OCI-LY3 (cell line): ENCODE measurements around the gene MAMLD1.

Experiments used
- H2AFZ ChIP-seq: fragments of 200-600, 300-600 bp; shearing (Covaris generic); 2 replicates; pipeline ENCODE4 v1.6.0; 2014; ENCODE audit warnings: antibody characterized with exemption, low read depth, low read length
- H3K27ac ChIP-seq: fragments of 200-600, 300-600 bp; sonication (generic); 2 replicates; pipeline ENCODE4 v1.5.1; 2014; ENCODE audit warnings: mild to moderate bottlenecking, low read length, moderate library complexity, mixed read lengths
- H3K27me3 ChIP-seq: fragments of 200-600, 300-600 bp; sonication (generic); 2 replicates; pipeline ENCODE4 v1.6.1; 2014; ENCODE audit warnings: low read depth, low read length, mixed read lengths
- H3K36me3 ChIP-seq: fragments of 200-600, 300-600 bp; sonication (generic); replicated peaks from 2 replicates; pipeline ENCODE3; 2014; ENCODE audit warnings: low read depth, low read length, mixed read lengths
- H3K4me1 ChIP-seq: fragments of 300-600, 200-600 bp; sonication (generic); 2 replicates; pipeline ENCODE4 v1.6.1; 2014; ENCODE audit warnings: low read length, mixed read lengths
- H3K4me2 ChIP-seq: fragments of 200-600, 300-600 bp; sonication (generic); 2 replicates; pipeline ENCODE4 v1.6.1; 2014; ENCODE audit warnings: low read length, mixed read lengths
- H3K4me3 ChIP-seq: fragments of 300-600, 200-600 bp; sonication (generic); 2 replicates; pipeline ENCODE4 v1.5.1; 2014; ENCODE audit warnings: antibody characterized with exemption, mild to moderate bottlenecking, low read length, moderate library complexity
- H3K79me2 ChIP-seq: fragments of 300-600, 200-600 bp; shearing (Covaris generic); 2 replicates; pipeline ENCODE4 v1.6.1; 2014; ENCODE audit warnings: mild to moderate bottlenecking, low read length, mixed read lengths
- H3K9ac ChIP-seq: fragments of 300-600, 200-600 bp; shearing (Covaris generic); 2 replicates; pipeline ENCODE4 v1.6.0; 2014; ENCODE audit warnings: mild to moderate bottlenecking, low read length, moderate library complexity
- H3K9me3 ChIP-seq: fragments of 200-600, 300-600 bp; shearing (Covaris generic); 2 replicates; pipeline ENCODE4 v1.6.1; 2014; ENCODE audit warnings: low read length, mixed read lengths; ENCODE audit not compliant: insufficient read depth
- H4K20me1 ChIP-seq: fragments of 200-600, 300-600 bp; sonication (generic); 2 replicates; pipeline ENCODE4 v1.6.1; 2016; ENCODE audit warnings: low read length, mixed read lengths; ENCODE audit not compliant: insufficient read depth
- EZH2phosphoT487 ChIP-seq: fragments of 200-600 bp; shearing (Covaris generic); IDR thresholded peaks from 2 replicates; pipeline ENCODE4 v1.6.1; 2018; ENCODE audit warnings: antibody characterized with exemption, mixed run types, low read depth
- TF ChIP-seq, protein P1 (sequence below): fragments of 200-600, 300-600 bp; sonication (generic); IDR thresholded peaks from 2 replicates; pipeline ENCODE4 v1.5.1; 2014; ENCODE audit warnings: antibody characterized with exemption, low read length, low read depth

MAMLD1 gene

GRCh38 chrX:150502091-150502490 lies 139.0 kb downstream of the MAMLD1 start:
- Histone ChIP-seq H3K4me1 (peaks cover 14% of the 10 kb centered on the region), H3K27me3 (no peaks in the 10 kb centered on the region), H3K9me3 (no peaks in the 10 kb centered on the region), H2AFZ (no peak overlapping the region), H3K79me2 (no peaks in the 10 kb centered on the region), H3K36me3 (no peaks in the 10 kb centered on the region), H3K9ac (no peak overlapping the region), H3K27ac (no peak overlapping the region), H3K4me2 (no peak overlapping the region), H4K20me1 (no peaks in the 10 kb centered on the region), H3K4me3 (no peak overlapping the region)
- TF ChIP-seq, protein P1, sequence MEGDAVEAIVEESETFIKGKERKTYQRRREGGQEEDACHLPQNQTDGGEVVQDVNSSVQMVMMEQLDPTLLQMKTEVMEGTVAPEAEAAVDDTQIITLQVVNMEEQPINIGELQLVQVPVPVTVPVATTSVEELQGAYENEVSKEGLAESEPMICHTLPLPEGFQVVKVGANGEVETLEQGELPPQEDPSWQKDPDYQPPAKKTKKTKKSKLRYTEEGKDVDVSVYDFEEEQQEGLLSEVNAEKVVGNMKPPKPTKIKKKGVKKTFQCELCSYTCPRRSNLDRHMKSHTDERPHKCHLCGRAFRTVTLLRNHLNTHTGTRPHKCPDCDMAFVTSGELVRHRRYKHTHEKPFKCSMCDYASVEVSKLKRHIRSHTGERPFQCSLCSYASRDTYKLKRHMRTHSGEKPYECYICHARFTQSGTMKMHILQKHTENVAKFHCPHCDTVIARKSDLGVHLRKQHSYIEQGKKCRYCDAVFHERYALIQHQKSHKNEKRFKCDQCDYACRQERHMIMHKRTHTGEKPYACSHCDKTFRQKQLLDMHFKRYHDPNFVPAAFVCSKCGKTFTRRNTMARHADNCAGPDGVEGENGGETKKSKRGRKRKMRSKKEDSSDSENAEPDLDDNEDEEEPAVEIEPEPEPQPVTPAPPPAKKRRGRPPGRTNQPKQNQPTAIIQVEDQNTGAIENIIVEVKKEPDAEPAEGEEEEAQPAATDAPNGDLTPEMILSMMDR, result no peak
- no peak for TF ChIP-seq EZH2phosphoT487

GRCh38 chrX:150502979-150503897 lies 140.1 kb downstream of the MAMLD1 start:
- no peaks in the 10 kb centered on the region for H3K36me3 ChIP-seq

DNA sequence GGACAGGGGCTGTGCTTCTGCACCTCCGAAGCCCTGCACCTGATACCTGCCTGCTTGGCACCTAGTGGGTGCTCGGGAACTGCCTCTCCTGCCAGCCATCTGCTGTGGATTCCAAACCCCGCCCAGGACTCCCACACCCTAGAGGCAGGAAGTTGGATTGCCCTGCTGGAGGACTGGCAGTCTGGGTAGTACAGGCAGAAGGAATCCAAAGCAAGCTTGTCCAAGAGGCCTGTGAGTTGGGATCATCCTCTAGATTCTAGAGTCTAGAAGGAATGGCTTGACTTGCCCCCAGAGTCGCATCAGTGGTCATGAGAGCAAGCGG lies 140.7 kb downstream of the MAMLD1 start:
- TF ChIP-seq, protein P1, result no peak
- TF ChIP-seq EZH2phosphoT487, result no peak
- no peaks in the 10 kb centered on the region for H3K27me3 ChIP-seq
- no peaks in the 10 kb centered on the region for H3K36me3 ChIP-seq
- no peaks in the 10 kb centered on the region for H3K79me2 ChIP-seq
- no peak overlapping the region for H2AFZ ChIP-seq
- no peak overlapping the region for H3K4me3 ChIP-seq
- H3K27ac ChIP-seq, result no peak overlapping the region
- no peak overlapping the region for H3K9ac ChIP-seq
- peaks cover 12% of the 10 kb centered on the region for H3K4me1 ChIP-seq
- no peaks in the 10 kb centered on the region for H3K9me3 ChIP-seq
- H4K20me1 ChIP-seq, result no peaks in the 10 kb centered on the region
- H3K4me2 ChIP-seq, result no peak overlapping the region

More at GRCh38 chrX:150502979-150503897, 140.1 kb downstream of the MAMLD1 start:
- Histone ChIP-seq H3K4me2 (no peak overlapping the region), H2AFZ (no peak overlapping the region), H3K79me2 (no peaks in the 10 kb centered on the region), H3K4me3 (no peak overlapping the region), H3K4me1 (peaks cover 14% of the 10 kb centered on the region), H4K20me1 (no peaks in the 10 kb centered on the region), H3K9ac (no peak overlapping the region), H3K27ac (no peak overlapping the region), H3K9me3 (no peaks in the 10 kb centered on the region), H3K27me3 (no peaks in the 10 kb centered on the region)
- TF ChIP-seq EZH2phosphoT487, result no peak
- TF ChIP-seq, protein P1, result no peak

- no peaks in the 10 kb centered on the region for H3K9me3 ChIP-seq
- H3K27ac ChIP-seq, result no peak overlapping the region
- peaks cover 5% of the 10 kb centered on the region for H3K4me1 ChIP-seq
- no peaks in the 10 kb centered on the region for H3K79me2 ChIP-seq
- no peaks in the 10 kb centered on the region for H3K27me3 ChIP-seq
- no peak overlapping the region for H2AFZ ChIP-seq
- H3K4me3 ChIP-seq, result no peak overlapping the region
- TF ChIP-seq EZH2phosphoT487, result no peak
- TF ChIP-seq, protein P1, result no peak
- no peak overlapping the region for H3K9ac ChIP-seq
- no peaks in the 10 kb centered on the region for H3K36me3 ChIP-seq
- no peaks in the 10 kb centered on the region for H4K20me1 ChIP-seq
- H3K4me2 ChIP-seq, result no peak overlapping the region
Measured at GRCh38 chrX:150504397-150505182, 141.5 kb downstream of the MAMLD1 start.
